ENCODE results near the gene SYT1.
A peak's percentile ranks its signal among the peaks of the same experiment; 100 is the strongest.

Gene SYT1

GRCh38 chr12:79127271-79127751 lies 262.7 kb downstream of the SYT1 start:
- no peak for DNase-seq (ENCODE audit: insufficient read length, low spot score)

GRCh38 chr12:79128956-79129355 lies 264.4 kb downstream of the SYT1 start:
- FAIRE-seq (no peak), DNase-seq (ENCODE audit: insufficient read length, low spot score) (no peak)
- no peak for TF ChIP-seq POLR2A (IDR thresholded peaks at IDR 0.05; ENCODE audit: low read depth, low read length)

More at GRCh38 chr12:79127271-79127751, 262.7 kb downstream of the SYT1 start:
- TF ChIP-seq POLR2A (IDR thresholded peaks at IDR 0.05; ENCODE audit: low read depth, low read length), result no peak
- peak; percentile 87 for FAIRE-seq

GRCh38 chr12:79138872-79139271 lies 274.3 kb downstream of the SYT1 start:
- DNase-seq (ENCODE audit: insufficient read length, low spot score) (no peak), FAIRE-seq (no peak)
- TF ChIP-seq POLR2A (IDR thresholded peaks at IDR 0.05; ENCODE audit: low read depth, low read length), result no peak

- no peak for TF ChIP-seq POLR2A (IDR thresholded peaks at IDR 0.05; ENCODE audit: low read depth, low read length)
- no peak for FAIRE-seq
- no peak for DNase-seq (ENCODE audit: insufficient read length, low spot score)
These were observed 276.1 kb downstream of the SYT1 start for GRCh38 chr12:79140711-79141110.

GRCh38 chr12:79141776-79142175 lies 277.2 kb downstream of the SYT1 start:
- TF ChIP-seq POLR2A (IDR thresholded peaks at IDR 0.05; ENCODE audit: low read depth, low read length), result no peak
- DNase-seq (ENCODE audit: insufficient read length, low spot score), result no peak
- FAIRE-seq, result no peak

- FAIRE-seq (no peak), DNase-seq (ENCODE audit: insufficient read length, low spot score) (no peak)
- no peak for TF ChIP-seq POLR2A (IDR thresholded peaks at IDR 0.05; ENCODE audit: low read depth, low read length)
These were observed 279.2 kb downstream of the SYT1 start for GRCh38 chr12:79143803-79144202.

- DNase-seq (ENCODE audit: insufficient read length, low spot score) (no peak), FAIRE-seq (no peak)
- TF ChIP-seq POLR2A (IDR thresholded peaks at IDR 0.05; ENCODE audit: low read depth, low read length), result no peak
These were observed 287.4 kb downstream of the SYT1 start for GRCh38 chr12:79151956-79152355.

GRCh38 chr12:79155683-79156082 lies 291.1 kb downstream of the SYT1 start:
- DNase-seq (ENCODE audit: insufficient read length, low spot score), result no peak
- no peak for FAIRE-seq
- no peak for TF ChIP-seq POLR2A (IDR thresholded peaks at IDR 0.05; ENCODE audit: low read depth, low read length)

GRCh38 chr12:79156846-79157463 lies 292.4 kb downstream of the SYT1 start:
- TF ChIP-seq POLR2A (IDR thresholded peaks at IDR 0.05; ENCODE audit: low read depth, low read length), result no peak
- DNase-seq (ENCODE audit: insufficient read length, low spot score), result no peak
- FAIRE-seq, result no peak

GRCh38 chr12:79161249-79161934 lies 296.8 kb downstream of the SYT1 start:
- DNase-seq (ENCODE audit: insufficient read length, low spot score) (no peak), FAIRE-seq (no peak)
- TF ChIP-seq POLR2A (IDR thresholded peaks at IDR 0.05; ENCODE audit: low read depth, low read length), result no peak

- no peak for TF ChIP-seq POLR2A (IDR thresholded peaks at IDR 0.05; ENCODE audit: low read depth, low read length)
- FAIRE-seq, result no peak
- no peak for DNase-seq (ENCODE audit: insufficient read length, low spot score)
These were observed 297.7 kb downstream of the SYT1 start for GRCh38 chr12:79162147-79162772.

- FAIRE-seq (no peak), DNase-seq (ENCODE audit: insufficient read length, low spot score) (no peak)
- no peak for TF ChIP-seq POLR2A (IDR thresholded peaks at IDR 0.05; ENCODE audit: low read depth, low read length)
These were observed 298.4 kb downstream of the SYT1 start for GRCh38 chr12:79162948-79163347.

GRCh38 chr12:79164890-79165289 lies 300.3 kb downstream of the SYT1 start:
- no peak for DNase-seq (ENCODE audit: insufficient read length, low spot score)
- FAIRE-seq, result no peak
- TF ChIP-seq POLR2A (IDR thresholded peaks at IDR 0.05; ENCODE audit: low read depth, low read length), result no peak

GRCh38 chr12:79168687-79169086 lies 304.1 kb downstream of the SYT1 start:
- DNase-seq (ENCODE audit: insufficient read length, low spot score) (no peak), FAIRE-seq (no peak)
- no peak for TF ChIP-seq POLR2A (IDR thresholded peaks at IDR 0.05; ENCODE audit: low read depth, low read length)

GRCh38 chr12:79174626-79175025 lies 310.1 kb downstream of the SYT1 start:
- DNase-seq (ENCODE audit: insufficient read length, low spot score) (no peak), FAIRE-seq (peak; percentile 58)
- no peak for TF ChIP-seq POLR2A (IDR thresholded peaks at IDR 0.05; ENCODE audit: low read depth, low read length)

Data from H54 (cell line).